Fibroblast of skin of left quadriceps (primary cell): Measurements from ENCODE around the gene SLK.
A peak's percentile ranks its signal among the peaks of the same experiment; 100 is the strongest.

Experiments used
- DNase-seq, 2 experiments: peaks; one replicate each; pipeline ENCODE4 v3.0.0-alpha.2; 2013; ENCODE audit warnings: low read depth in 2 of 2

SLK gene

GRCh38 chr10:103990121-103990520 lies 23.2 kb downstream of the SLK start:
- DNase-seq: no peak

- no peak for DNase-seq
Measured at GRCh38 chr10:103990531-103990930, 23.6 kb downstream of the SLK start.

- no peak for DNase-seq
Measured at GRCh38 chr10:103991393-103992128, 24.6 kb downstream of the SLK start.

- DNase-seq: no peak
Measured at GRCh38 chr10:103995134-103995533, 28.2 kb downstream of the SLK start.

- DNase-seq: no peak
Measured at GRCh38 chr10:103998805-103999204, 31.9 kb downstream of the SLK start.

GRCh38 chr10:104002911-104003310 lies 36.0 kb downstream of the SLK start:
- DNase-seq: no peak

GRCh38 chr10:104005172-104005863 lies 38.4 kb downstream of the SLK start:
- DNase-seq: no peak

- DNase-seq: no peak
Measured at GRCh38 chr10:104011904-104012303, 45.0 kb downstream of the SLK start.

GRCh38 chr10:104013489-104013888 lies 46.5 kb downstream of the SLK start:
- DNase-seq: no peak

GRCh38 chr10:104014176-104014575 lies 47.2 kb downstream of the SLK start:
- DNase-seq: no peak

- no peak for DNase-seq
Measured at GRCh38 chr10:104016661-104017060, 49.7 kb downstream of the SLK start.

GRCh38 chr10:104018471-104018870 lies 51.5 kb downstream of the SLK start:
- no peak for DNase-seq

- DNase-seq: no peak
Measured at GRCh38 chr10:104020020-104020419, 53.1 kb downstream of the SLK start.

GRCh38 chr10:104021246-104021645 lies 54.3 kb downstream of the SLK start:
- no peak for DNase-seq

GRCh38 chr10:104022026-104022425 lies 55.1 kb downstream of the SLK start:
- no peak for DNase-seq

- DNase-seq: no peak
Measured at GRCh38 chr10:104025524-104025923, 58.6 kb downstream of the SLK start.

GRCh38 chr10:104026762-104027161 lies 59.8 kb downstream of the SLK start:
- no peak for DNase-seq

- DNase-seq: no peak
Measured at GRCh38 chr10:104028146-104028545, 61.2 kb downstream of the SLK start.

GRCh38 chr10:104028823-104029520 lies 62.0 kb downstream of the SLK start:
- no peak for DNase-seq

- DNase-seq: peak; percentile 27 to 44
Measured at GRCh38 chr10:104029521-104029860, 62.6 kb downstream of the SLK start.

- DNase-seq: no peak
Measured at GRCh38 chr10:104031631-104032030, 64.7 kb downstream of the SLK start.

GRCh38 chr10:104032144-104032775 lies 65.3 kb downstream of the SLK start:
- DNase-seq: no peak
